Articular chondrocyte of knee joint (primary cell): ENCODE measurements around the gene TMEM31. TPM values are rescaled to one million over a fixed set of nuclear protein-coding genes. Genes with fewer than 3 reads are reported as not detected.

ENCODE experiments used
- total RNA-seq: library from RNA; depleted of rRNA; stranded (reverse); fragments of >200 nt; gene quantifications from 2 replicates; pipeline ENCODE4 v1.2.3, GENCODE V29; 2012

TMEM31 gene
- 0.32 TPM in 1 of 2 replicates, not detected in the other for total RNA-seq

GRCh38 chrX:103710609-103711008 lies at the start of gene TMEM31:
TMEM31 (plus strand) TSS chrX:103710909; CDS start chrX:103712259, 1,350 bp downstream.

GRCh38 chrX:103686199-103687072 lies 24.3 kb upstream of the TMEM31 start, which contains the start of gene MORF4L2:
MORF4L2 (minus strand) TSS chrX:103686699; CDS start chrX:103677027, 9,672 bp downstream.

Other genes with a start within 250 kb of the TMEM31 start
- 0.22 and 0.39 TPM in 2 replicates for gene RAB40A, start 191.4 kb upstream of the TMEM31 start, total RNA-seq
- gene TCEAL4, start 125.4 kb upstream of the TMEM31 start, total RNA-seq: 39.6 and 52.5 TPM in 2 replicates
- gene TCEAL3, start 102.9 kb upstream of the TMEM31 start, total RNA-seq: 13.3 and 19.7 TPM in 2 replicates
- 33.9 and 34.0 TPM in 2 replicates for gene TCEAL1, start 81.9 kb upstream of the TMEM31 start, total RNA-seq
- gene MORF4L2, start 24.2 kb upstream of the TMEM31 start, total RNA-seq: 698 and 779 TPM in 2 replicates
- gene PLP1, start 65.9 kb downstream of the TMEM31 start, total RNA-seq: 0.86 TPM in 1 of 2 replicates, not detected in the other
- 0.91 and 2.1 TPM in 2 replicates for gene RAB9B, start 121.3 kb downstream of the TMEM31 start, total RNA-seq